B cell (primary cell): ENCODE results near the gene NUP54.

ENCODE experiments used
- EZH2 ChIP-seq: IDR thresholded peaks from 2 replicates; pipeline ENCODE4 v1.6.1; 2012; ENCODE audit warnings: borderline replicate concordance, low read depth, mild to moderate bottlenecking, moderate library complexity, low read length; ENCODE audit not compliant: insufficient read depth, poor library complexity, severe bottlenecking
- TF ChIP-seq, protein P1 (sequence below): fragments of 200-600 bp; IDR thresholded peaks from one replicate; pipeline ENCODE4 v1.8.0; 2022; ENCODE audit warnings: antibody characterized with exemption, mild to moderate bottlenecking

DNA sequence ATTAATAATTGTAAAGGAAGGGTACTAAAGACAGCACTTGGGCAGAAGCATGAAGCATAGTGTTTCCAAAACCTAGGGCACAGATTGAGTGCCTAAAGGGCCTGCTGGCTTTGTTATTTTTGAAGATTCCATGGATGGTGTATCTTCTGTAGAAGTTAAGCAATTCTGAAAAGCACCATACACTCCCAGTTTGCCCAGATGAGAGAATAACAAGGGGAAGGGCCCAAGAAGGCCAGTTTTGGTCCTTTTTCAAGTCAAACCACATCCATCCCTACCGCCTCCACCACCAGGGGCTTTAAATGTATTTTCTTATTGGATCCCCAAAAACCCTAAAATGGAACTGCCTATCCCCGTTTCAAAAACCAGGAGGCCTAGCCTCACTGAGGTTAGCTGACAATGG lies 48.2 kb upstream of the NUP54 start:
- TF ChIP-seq, protein P1, sequence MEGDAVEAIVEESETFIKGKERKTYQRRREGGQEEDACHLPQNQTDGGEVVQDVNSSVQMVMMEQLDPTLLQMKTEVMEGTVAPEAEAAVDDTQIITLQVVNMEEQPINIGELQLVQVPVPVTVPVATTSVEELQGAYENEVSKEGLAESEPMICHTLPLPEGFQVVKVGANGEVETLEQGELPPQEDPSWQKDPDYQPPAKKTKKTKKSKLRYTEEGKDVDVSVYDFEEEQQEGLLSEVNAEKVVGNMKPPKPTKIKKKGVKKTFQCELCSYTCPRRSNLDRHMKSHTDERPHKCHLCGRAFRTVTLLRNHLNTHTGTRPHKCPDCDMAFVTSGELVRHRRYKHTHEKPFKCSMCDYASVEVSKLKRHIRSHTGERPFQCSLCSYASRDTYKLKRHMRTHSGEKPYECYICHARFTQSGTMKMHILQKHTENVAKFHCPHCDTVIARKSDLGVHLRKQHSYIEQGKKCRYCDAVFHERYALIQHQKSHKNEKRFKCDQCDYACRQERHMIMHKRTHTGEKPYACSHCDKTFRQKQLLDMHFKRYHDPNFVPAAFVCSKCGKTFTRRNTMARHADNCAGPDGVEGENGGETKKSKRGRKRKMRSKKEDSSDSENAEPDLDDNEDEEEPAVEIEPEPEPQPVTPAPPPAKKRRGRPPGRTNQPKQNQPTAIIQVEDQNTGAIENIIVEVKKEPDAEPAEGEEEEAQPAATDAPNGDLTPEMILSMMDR, result no peak
- TF ChIP-seq EZH2, result no peak
